WTC11 (cell line): ENCODE measurements around the gene STXBP1. TPM values are rescaled to one million over a fixed set of nuclear protein-coding genes. Genes with fewer than 3 reads are reported as not detected.

ENCODE experiments used
- ESRRA ChIP-seq: sonication (generic); formaldehyde crosslinking; IDR thresholded peaks from 2 replicates; pipeline ENCODE4 v1.8.1; 2022; ENCODE audit warnings: mild to moderate bottlenecking, missing genetic modification reagents, borderline replicate concordance
- GRHL2 ChIP-seq: fragments of 250-450 bp; sonication (Bioruptor Pico); IDR thresholded peaks from 2 replicates; pipeline ENCODE4 v1.8.0; 2022; ENCODE audit warnings: mild to moderate bottlenecking, moderate library complexity; ENCODE audit not compliant: insufficient replicate concordance, severe bottlenecking
- GTF2I ChIP-seq: fragments of 250-450 bp; sonication (Bioruptor Pico); conservative IDR thresholded peaks from 2 replicates; pipeline ENCODE4 v1.4.0; 2021; ENCODE audit warnings: mild to moderate bottlenecking
- JUN ChIP-seq: sonication (generic); formaldehyde crosslinking; IDR thresholded peaks from 2 replicates; pipeline ENCODE4 v1.8.0; 2023; ENCODE audit warnings: mild to moderate bottlenecking, missing genetic modification reagents
- NFATC4 ChIP-seq: fragments of 250-450 bp; sonication (Bioruptor Pico); IDR thresholded peaks from 2 replicates; pipeline ENCODE4 v1.9.0; 2021; ENCODE audit warnings: mild to moderate bottlenecking
- NFYB ChIP-seq: sonication (generic); formaldehyde crosslinking; conservative IDR thresholded peaks from 2 replicates; pipeline ENCODE4 v1.8.0; 2022; ENCODE audit warnings: low read depth, missing genetic modification reagents
- NR2C2 ChIP-seq: sonication (generic); formaldehyde crosslinking; IDR thresholded peaks from 2 replicates; pipeline ENCODE4 v1.8.0; 2022; ENCODE audit warnings: mild to moderate bottlenecking, missing genetic modification reagents
- RELA ChIP-seq: sonication (generic); formaldehyde crosslinking; IDR thresholded peaks from 2 replicates; pipeline ENCODE4 v1.8.1; 2022; ENCODE audit warnings: missing genetic modification reagents, mild to moderate bottlenecking, borderline replicate concordance
- SMAD3 ChIP-seq: sonication (generic); formaldehyde crosslinking; IDR thresholded peaks from 2 replicates; pipeline ENCODE4 v1.8.0; 2022; ENCODE audit warnings: missing genetic modification reagents, mild to moderate bottlenecking, borderline replicate concordance
- ZBTB21 ChIP-seq: sonication (generic); formaldehyde crosslinking; IDR thresholded peaks from 2 replicates; pipeline ENCODE4 v1.8.1; 2023; ENCODE audit warnings: mild to moderate bottlenecking, missing genetic modification reagents, borderline replicate concordance
- ZNF263 ChIP-seq: sonication (generic); formaldehyde crosslinking; IDR thresholded peaks from 2 replicates; pipeline ENCODE4 v1.8.1; 2022; ENCODE audit warnings: low read depth, mild to moderate bottlenecking, moderate library complexity, missing genetic modification reagents
- total RNA-seq: library from RNA; stranded (reverse); gene quantifications from 3 replicates; pipeline ENCODE4 v1.2.3, GENCODE V29; 2021
- TF ChIP-seq, protein P1 (sequence below): fragments of 250-450 bp; sonication (Bioruptor Pico); IDR thresholded peaks from 2 replicates; pipeline ENCODE4 v1.9.0; 2021; ENCODE audit warnings: mild to moderate bottlenecking, borderline replicate concordance
- TF ChIP-seq, protein P2 (sequence below): sonication (generic); formaldehyde crosslinking; conservative IDR thresholded peaks from 2 replicates; pipeline ENCODE4 v1.8.1; 2022; ENCODE audit warnings: mild to moderate bottlenecking, missing genetic modification reagents
- TF ChIP-seq, protein P3 (sequence below): sonication (generic); formaldehyde crosslinking; IDR thresholded peaks from 2 replicates; pipeline ENCODE4 v1.8.0; 2022; ENCODE audit warnings: missing genetic modification reagents
- TF ChIP-seq, protein P4 (sequence below): sonication (generic); formaldehyde crosslinking; IDR thresholded peaks from 2 replicates; pipeline ENCODE4 v1.8.1; 2023; ENCODE audit warnings: mild to moderate bottlenecking, missing genetic modification reagents, moderate library complexity
- TF ChIP-seq, protein P5 (sequence below): sonication (generic); formaldehyde crosslinking; IDR thresholded peaks from 2 replicates; pipeline ENCODE4 v1.8.0; 2022; ENCODE audit warnings: mild to moderate bottlenecking, missing genetic modification reagents
- TF ChIP-seq, protein P6 (sequence below): sonication (generic); formaldehyde crosslinking; IDR thresholded peaks from 2 replicates; pipeline ENCODE4 v1.8.0; 2022; ENCODE audit warnings: mild to moderate bottlenecking, missing genetic modification reagents
- TF ChIP-seq, protein P7 (sequence below): sonication (generic); formaldehyde crosslinking; IDR thresholded peaks from 2 replicates; pipeline ENCODE4 v1.8.1; 2023; ENCODE audit warnings: mild to moderate bottlenecking, moderate library complexity, missing genetic modification reagents
- TF ChIP-seq, protein P8 (sequence below): fragments of 250-450 bp; sonication (Bioruptor Pico); IDR thresholded peaks from 2 replicates; pipeline ENCODE4 v1.9.0; 2021; ENCODE audit warnings: mild to moderate bottlenecking
- TF ChIP-seq, protein P9 (sequence below): sonication (generic); formaldehyde crosslinking; IDR thresholded peaks from 2 replicates; pipeline ENCODE4 v1.8.1; 2022; ENCODE audit warnings: mild to moderate bottlenecking, moderate library complexity, missing genetic modification reagents

The STXBP1 gene
- total RNA-seq, 1 experiment from 2014 or later = 37.1 TPM

DNA sequence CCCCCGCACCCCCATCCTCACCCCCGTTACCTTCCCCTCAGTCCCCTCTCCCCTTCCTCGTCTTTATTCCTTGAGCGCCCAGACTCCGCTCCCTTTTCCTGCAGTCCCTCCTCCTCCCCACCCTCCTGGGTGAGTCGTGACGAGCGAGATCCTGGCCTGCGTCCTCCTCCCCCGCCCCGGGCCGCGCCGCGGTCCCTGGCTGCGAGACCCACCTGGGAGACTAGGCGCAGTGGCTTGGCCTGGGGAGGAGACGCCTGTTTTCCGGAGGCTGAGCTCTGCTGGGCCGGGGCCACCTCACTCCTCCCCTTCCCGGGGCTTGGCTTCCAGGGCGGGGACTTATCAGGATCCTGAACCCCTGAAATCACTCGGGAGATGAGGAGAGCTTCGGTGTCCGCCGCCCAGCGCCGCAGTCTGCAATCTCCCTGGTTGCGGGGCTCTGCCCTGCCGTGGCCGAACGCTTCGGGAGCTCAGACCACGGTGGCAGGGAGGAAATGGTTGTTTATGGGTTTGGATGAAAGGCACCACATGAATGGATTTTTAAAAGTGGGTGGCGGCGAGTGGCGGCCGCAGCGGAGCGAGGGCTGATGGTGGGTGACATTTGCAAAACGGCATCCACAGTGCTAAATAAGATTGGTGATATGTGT is 984 bp downstream of the STXBP1 start (continued):
- TF ChIP-seq ESRRA (CRISPR knock-in tag) (no peak), SMAD3 (no peak), JUN (CRISPR knock-in tag) (no peak), NFYB (CRISPR knock-in tag) (no peak), GRHL2 (CRISPR knock-in tag) (no peak), NR2C2 (CRISPR knock-in tag) (no peak), ZBTB21 (no peak), GTF2I (CRISPR knock-in tag) (peak; percentile 77), ZNF263 (CRISPR knock-in tag) (peak; percentile 35), RELA (no peak), NFATC4 (CRISPR knock-in tag) (no peak)
- TF ChIP-seq, protein P1, sequence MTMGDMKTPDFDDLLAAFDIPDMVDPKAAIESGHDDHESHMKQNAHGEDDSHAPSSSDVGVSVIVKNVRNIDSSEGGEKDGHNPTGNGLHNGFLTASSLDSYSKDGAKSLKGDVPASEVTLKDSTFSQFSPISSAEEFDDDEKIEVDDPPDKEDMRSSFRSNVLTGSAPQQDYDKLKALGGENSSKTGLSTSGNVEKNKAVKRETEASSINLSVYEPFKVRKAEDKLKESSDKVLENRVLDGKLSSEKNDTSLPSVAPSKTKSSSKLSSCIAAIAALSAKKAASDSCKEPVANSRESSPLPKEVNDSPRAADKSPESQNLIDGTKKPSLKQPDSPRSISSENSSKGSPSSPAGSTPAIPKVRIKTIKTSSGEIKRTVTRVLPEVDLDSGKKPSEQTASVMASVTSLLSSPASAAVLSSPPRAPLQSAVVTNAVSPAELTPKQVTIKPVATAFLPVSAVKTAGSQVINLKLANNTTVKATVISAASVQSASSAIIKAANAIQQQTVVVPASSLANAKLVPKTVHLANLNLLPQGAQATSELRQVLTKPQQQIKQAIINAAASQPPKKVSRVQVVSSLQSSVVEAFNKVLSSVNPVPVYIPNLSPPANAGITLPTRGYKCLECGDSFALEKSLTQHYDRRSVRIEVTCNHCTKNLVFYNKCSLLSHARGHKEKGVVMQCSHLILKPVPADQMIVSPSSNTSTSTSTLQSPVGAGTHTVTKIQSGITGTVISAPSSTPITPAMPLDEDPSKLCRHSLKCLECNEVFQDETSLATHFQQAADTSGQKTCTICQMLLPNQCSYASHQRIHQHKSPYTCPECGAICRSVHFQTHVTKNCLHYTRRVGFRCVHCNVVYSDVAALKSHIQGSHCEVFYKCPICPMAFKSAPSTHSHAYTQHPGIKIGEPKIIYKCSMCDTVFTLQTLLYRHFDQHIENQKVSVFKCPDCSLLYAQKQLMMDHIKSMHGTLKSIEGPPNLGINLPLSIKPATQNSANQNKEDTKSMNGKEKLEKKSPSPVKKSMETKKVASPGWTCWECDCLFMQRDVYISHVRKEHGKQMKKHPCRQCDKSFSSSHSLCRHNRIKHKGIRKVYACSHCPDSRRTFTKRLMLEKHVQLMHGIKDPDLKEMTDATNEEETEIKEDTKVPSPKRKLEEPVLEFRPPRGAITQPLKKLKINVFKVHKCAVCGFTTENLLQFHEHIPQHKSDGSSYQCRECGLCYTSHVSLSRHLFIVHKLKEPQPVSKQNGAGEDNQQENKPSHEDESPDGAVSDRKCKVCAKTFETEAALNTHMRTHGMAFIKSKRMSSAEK (CRISPR knock-in tag) = no peak
- TF ChIP-seq, protein P2, sequence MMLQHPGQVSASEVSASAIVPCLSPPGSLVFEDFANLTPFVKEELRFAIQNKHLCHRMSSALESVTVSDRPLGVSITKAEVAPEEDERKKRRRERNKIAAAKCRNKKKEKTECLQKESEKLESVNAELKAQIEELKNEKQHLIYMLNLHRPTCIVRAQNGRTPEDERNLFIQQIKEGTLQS (CRISPR knock-in tag) = no peak
- TF ChIP-seq, protein P3, sequence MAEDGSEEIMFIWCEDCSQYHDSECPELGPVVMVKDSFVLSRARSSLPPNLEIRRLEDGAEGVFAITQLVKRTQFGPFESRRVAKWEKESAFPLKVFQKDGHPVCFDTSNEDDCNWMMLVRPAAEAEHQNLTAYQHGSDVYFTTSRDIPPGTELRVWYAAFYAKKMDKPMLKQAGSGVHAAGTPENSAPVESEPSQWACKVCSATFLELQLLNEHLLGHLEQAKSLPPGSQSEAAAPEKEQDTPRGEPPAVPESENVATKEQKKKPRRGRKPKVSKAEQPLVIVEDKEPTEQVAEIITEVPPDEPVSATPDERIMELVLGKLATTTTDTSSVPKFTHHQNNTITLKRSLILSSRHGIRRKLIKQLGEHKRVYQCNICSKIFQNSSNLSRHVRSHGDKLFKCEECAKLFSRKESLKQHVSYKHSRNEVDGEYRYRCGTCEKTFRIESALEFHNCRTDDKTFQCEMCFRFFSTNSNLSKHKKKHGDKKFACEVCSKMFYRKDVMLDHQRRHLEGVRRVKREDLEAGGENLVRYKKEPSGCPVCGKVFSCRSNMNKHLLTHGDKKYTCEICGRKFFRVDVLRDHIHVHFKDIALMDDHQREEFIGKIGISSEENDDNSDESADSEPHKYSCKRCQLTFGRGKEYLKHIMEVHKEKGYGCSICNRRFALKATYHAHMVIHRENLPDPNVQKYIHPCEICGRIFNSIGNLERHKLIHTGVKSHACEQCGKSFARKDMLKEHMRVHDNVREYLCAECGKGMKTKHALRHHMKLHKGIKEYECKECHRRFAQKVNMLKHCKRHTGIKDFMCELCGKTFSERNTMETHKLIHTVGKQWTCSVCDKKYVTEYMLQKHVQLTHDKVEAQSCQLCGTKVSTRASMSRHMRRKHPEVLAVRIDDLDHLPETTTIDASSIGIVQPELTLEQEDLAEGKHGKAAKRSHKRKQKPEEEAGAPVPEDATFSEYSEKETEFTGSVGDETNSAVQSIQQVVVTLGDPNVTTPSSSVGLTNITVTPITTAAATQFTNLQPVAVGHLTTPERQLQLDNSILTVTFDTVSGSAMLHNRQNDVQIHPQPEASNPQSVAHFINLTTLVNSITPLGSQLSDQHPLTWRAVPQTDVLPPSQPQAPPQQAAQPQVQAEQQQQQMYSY (CRISPR knock-in tag) = no peak
- TF ChIP-seq, protein P4, sequence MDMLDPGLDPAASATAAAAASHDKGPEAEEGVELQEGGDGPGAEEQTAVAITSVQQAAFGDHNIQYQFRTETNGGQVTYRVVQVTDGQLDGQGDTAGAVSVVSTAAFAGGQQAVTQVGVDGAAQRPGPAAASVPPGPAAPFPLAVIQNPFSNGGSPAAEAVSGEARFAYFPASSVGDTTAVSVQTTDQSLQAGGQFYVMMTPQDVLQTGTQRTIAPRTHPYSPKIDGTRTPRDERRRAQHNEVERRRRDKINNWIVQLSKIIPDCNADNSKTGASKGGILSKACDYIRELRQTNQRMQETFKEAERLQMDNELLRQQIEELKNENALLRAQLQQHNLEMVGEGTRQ = no peak
- TF ChIP-seq, protein P5, sequence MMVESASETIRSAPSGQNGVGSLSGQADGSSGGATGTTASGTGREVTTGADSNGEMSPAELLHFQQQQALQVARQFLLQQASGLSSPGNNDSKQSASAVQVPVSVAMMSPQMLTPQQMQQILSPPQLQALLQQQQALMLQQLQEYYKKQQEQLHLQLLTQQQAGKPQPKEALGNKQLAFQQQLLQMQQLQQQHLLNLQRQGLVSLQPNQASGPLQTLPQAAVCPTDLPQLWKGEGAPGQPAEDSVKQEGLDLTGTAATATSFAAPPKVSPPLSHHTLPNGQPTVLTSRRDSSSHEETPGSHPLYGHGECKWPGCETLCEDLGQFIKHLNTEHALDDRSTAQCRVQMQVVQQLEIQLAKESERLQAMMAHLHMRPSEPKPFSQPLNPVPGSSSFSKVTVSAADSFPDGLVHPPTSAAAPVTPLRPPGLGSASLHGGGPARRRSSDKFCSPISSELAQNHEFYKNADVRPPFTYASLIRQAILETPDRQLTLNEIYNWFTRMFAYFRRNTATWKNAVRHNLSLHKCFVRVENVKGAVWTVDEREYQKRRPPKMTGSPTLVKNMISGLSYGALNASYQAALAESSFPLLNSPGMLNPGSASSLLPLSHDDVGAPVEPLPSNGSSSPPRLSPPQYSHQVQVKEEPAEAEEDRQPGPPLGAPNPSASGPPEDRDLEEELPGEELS = peak; percentile 58; the same call in 1 of the 2 replicates
- TF ChIP-seq, protein P6, sequence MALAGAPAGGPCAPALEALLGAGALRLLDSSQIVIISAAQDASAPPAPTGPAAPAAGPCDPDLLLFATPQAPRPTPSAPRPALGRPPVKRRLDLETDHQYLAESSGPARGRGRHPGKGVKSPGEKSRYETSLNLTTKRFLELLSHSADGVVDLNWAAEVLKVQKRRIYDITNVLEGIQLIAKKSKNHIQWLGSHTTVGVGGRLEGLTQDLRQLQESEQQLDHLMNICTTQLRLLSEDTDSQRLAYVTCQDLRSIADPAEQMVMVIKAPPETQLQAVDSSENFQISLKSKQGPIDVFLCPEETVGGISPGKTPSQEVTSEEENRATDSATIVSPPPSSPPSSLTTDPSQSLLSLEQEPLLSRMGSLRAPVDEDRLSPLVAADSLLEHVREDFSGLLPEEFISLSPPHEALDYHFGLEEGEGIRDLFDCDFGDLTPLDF (CRISPR knock-in tag) = no peak
- TF ChIP-seq, protein P7, sequence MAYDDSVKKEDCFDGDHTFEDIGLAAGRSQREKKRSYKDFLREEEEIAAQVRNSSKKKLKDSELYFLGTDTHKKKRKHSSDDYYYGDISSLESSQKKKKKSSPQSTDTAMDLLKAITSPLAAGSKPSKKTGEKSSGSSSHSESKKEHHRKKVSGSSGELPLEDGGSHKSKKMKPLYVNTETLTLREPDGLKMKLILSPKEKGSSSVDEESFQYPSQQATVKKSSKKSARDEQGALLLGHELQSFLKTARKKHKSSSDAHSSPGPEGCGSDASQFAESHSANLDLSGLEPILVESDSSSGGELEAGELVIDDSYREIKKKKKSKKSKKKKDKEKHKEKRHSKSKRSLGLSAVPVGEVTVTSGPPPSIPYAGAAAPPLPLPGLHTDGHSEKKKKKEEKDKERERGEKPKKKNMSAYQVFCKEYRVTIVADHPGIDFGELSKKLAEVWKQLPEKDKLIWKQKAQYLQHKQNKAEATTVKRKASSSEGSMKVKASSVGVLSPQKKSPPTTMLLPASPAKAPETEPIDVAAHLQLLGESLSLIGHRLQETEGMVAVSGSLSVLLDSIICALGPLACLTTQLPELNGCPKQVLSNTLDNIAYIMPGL (CRISPR knock-in tag) = peak; percentile 32; the same call in 1 of the 2 replicates
- TF ChIP-seq, protein P8, sequence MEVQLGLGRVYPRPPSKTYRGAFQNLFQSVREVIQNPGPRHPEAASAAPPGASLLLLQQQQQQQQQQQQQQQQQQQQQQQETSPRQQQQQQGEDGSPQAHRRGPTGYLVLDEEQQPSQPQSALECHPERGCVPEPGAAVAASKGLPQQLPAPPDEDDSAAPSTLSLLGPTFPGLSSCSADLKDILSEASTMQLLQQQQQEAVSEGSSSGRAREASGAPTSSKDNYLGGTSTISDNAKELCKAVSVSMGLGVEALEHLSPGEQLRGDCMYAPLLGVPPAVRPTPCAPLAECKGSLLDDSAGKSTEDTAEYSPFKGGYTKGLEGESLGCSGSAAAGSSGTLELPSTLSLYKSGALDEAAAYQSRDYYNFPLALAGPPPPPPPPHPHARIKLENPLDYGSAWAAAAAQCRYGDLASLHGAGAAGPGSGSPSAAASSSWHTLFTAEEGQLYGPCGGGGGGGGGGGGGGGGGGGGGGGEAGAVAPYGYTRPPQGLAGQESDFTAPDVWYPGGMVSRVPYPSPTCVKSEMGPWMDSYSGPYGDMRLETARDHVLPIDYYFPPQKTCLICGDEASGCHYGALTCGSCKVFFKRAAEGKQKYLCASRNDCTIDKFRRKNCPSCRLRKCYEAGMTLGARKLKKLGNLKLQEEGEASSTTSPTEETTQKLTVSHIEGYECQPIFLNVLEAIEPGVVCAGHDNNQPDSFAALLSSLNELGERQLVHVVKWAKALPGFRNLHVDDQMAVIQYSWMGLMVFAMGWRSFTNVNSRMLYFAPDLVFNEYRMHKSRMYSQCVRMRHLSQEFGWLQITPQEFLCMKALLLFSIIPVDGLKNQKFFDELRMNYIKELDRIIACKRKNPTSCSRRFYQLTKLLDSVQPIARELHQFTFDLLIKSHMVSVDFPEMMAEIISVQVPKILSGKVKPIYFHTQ (CRISPR knock-in tag) = no peak
- TF ChIP-seq, protein P9, sequence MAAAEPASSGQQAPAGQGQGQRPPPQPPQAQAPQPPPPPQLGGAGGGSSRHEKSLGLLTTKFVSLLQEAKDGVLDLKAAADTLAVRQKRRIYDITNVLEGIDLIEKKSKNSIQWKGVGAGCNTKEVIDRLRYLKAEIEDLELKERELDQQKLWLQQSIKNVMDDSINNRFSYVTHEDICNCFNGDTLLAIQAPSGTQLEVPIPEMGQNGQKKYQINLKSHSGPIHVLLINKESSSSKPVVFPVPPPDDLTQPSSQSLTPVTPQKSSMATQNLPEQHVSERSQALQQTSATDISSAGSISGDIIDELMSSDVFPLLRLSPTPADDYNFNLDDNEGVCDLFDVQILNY (CRISPR knock-in tag) = no peak
